ENCODE results near the gene EXOC6B.

DNA sequence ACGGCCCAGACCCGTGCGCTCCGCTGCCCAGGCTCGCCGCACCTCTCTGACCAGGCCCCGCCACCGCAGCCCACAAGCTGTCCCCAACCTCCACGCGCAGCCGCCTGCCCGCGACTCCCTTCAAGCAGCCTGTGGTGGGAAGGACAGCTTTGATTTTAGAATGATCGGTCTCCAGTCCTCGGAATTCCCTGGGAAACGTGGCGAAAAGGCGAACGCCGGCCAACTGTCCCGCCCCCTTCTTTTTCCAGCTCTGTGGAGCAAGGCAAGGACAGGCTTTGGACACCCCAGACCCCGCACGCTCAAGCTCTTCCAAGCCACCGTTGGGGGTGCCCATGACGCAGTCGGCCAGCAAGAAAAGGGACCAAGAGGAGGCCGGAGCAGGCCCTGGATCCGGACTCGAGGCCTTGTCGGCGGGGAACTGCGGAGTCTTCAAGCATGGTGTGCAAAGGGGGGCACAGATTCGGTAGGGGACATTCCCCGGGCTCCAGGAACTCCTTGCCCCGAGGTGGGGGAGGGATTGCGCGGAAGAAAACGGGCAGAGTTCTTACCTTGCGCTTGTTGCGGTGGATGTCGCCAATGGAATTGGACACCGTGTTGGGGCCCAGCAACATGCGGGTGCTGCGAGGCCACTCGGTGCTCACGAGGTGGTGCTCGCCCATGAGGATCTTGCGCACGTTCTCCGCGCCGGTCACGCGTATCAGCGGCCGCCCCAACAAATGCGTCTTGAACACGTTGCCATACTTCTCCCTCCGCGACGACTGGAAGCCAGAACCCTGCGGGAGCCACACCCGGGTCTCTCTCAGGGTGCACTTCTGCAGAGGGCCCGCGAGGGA lies 682.2 kb downstream of the EXOC6B start:
- TF ChIP-seq PAX5 (IDR thresholded peaks at IDR 0.05; ENCODE audit: insufficient read depth, low read length, severe bottlenecking) (no peak), SPI1 (IDR thresholded peaks at IDR 0.05; ENCODE audit: low read depth, low read length) (no peak), POLR2AphosphoS5 (IDR thresholded peaks at IDR 0.05; ENCODE audit: low read depth, low read length) (no peak), POLR2A (IDR thresholded peaks at IDR 0.05; ENCODE audit: low read depth, low read length) (no peak)

Data from GM12891 (cell line).